ENCODE measurements around the gene MTHFD1L.

DNA sequence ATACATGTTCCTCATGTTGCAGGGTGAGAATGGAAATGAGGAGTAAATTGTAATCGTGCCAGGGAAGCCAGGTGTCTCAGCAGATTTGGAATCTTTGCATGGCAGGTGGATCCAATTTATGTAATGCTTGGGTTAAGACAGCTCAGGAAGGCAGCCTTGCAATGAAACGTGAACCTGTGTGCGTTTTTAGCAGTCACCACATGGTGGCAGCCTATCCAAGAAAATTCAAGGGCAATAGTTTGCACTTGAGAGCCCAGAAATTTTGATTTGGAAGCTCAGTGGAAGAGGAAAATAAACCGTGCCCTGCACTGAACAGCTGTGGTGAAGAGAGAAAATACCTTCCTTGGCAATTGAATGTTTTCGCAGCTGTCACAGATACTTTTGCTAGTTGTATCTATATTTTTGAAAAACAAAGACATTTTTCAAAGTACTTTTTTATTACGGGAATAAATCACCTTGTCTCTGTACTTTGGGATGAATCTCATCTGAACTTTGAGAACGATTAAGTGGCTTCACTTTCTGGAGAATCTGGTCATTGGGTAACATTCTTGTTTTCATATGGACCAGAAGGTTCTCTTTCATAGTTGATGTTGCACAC is 26.5 kb downstream of the MTHFD1L start:
- TF ChIP-seq POLR2A (IDR thresholded peaks at IDR 0.05) = no peak
- TF ChIP-seq, protein P1, sequence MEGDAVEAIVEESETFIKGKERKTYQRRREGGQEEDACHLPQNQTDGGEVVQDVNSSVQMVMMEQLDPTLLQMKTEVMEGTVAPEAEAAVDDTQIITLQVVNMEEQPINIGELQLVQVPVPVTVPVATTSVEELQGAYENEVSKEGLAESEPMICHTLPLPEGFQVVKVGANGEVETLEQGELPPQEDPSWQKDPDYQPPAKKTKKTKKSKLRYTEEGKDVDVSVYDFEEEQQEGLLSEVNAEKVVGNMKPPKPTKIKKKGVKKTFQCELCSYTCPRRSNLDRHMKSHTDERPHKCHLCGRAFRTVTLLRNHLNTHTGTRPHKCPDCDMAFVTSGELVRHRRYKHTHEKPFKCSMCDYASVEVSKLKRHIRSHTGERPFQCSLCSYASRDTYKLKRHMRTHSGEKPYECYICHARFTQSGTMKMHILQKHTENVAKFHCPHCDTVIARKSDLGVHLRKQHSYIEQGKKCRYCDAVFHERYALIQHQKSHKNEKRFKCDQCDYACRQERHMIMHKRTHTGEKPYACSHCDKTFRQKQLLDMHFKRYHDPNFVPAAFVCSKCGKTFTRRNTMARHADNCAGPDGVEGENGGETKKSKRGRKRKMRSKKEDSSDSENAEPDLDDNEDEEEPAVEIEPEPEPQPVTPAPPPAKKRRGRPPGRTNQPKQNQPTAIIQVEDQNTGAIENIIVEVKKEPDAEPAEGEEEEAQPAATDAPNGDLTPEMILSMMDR (IDR thresholded peaks at IDR 0.05) = peak; percentile 76 to 90 (median 85)
